Mesodermal cell (in vitro differentiated cells): ENCODE data around the gene CASZ1.
A peak's percentile ranks its signal among the peaks of the same experiment; 100 is the strongest.

Source experiments
- H3K27ac ChIP-seq: 2 replicates; pipeline ENCODE4 v1.7.0; 2013; ENCODE audit warnings: mild to moderate bottlenecking, low read depth, low read length, moderate library complexity; ENCODE audit not compliant: severe bottlenecking
- H3K36me3 ChIP-seq: 2 replicates; pipeline ENCODE4 v1.7.1; 2013; ENCODE audit warnings: mild to moderate bottlenecking, low read length, moderate library complexity; ENCODE audit not compliant: control insufficient read depth, insufficient read depth
- H3K4me1 ChIP-seq: one replicate; pipeline ENCODE4 v1.7.1; 2013; ENCODE audit warnings: mild to moderate bottlenecking, low read length; ENCODE audit not compliant: insufficient read depth, control insufficient read depth, poor library complexity, severe bottlenecking
- H3K4me3 ChIP-seq: 2 replicates; pipeline ENCODE4 v1.7.0; 2013; ENCODE audit warnings: low read length, control low read depth, mild to moderate bottlenecking; ENCODE audit not compliant: insufficient read depth, poor library complexity, severe bottlenecking; ENCODE audit errors: extremely low read depth
- H3K9me3 ChIP-seq: 2 replicates; pipeline ENCODE4 v1.7.1; 2013; ENCODE audit warnings: mild to moderate bottlenecking, low read length, moderate library complexity; ENCODE audit not compliant: control insufficient read depth
- WGBS, 2 experiments: methylation state at CpG; one replicate each; pipeline ENCODE4 v1.1.5; 2013; ENCODE audit warnings: missing lambda C conversion rate in 2 of 2; ENCODE audit not compliant: insufficient coverage in 2 of 2; 5-methylcytosine and 5-hydroxymethylcytosine counted together

Gene CASZ1

GRCh38 chr1:10771789-10772188 lies 24.7 kb downstream of the CASZ1 start:
- no peak overlapping the region for H3K4me3 ChIP-seq
- no peaks in the 10 kb centered on the region for H3K4me1 ChIP-seq
- H3K27ac ChIP-seq, result no peak overlapping the region
- 78 to 79% methylated on average over 6 to 7 of the region's 8 CpGs for WGBS, 2 experiments
- no peaks in the 10 kb centered on the region for H3K9me3 ChIP-seq
- H3K36me3 ChIP-seq, result no peaks in the 10 kb centered on the region

DNA sequence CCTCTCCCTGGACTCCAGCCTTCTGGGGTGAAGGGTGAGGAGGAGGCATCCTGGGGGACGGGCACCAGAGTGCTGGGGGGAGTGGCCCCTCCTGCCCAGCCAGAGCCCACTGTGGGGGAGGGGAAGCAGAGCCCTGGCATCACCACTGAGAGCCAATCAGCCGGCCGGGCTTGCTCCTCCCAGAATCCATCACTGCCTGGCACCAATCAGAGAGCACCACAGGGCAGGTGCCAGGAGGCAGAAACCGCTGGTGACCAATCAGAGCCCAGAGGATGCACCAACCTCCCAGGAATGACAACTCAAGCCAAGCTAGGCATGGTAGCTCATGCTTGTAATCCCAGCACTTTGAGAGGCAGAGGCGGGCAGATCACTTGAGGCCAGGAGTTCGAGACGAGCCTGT lies 27.9 kb downstream of the CASZ1 start:
- Histone ChIP-seq H3K9me3 (no peaks in the 10 kb centered on the region), H3K4me1 (no peaks in the 10 kb centered on the region), H3K36me3 (no peaks in the 10 kb centered on the region), H3K27ac (no peak overlapping the region), H3K4me3 (no peak overlapping the region)
- 87 to 94% methylated on average over 3 to 7 of the region's 7 CpGs for WGBS, 2 experiments

DNA sequence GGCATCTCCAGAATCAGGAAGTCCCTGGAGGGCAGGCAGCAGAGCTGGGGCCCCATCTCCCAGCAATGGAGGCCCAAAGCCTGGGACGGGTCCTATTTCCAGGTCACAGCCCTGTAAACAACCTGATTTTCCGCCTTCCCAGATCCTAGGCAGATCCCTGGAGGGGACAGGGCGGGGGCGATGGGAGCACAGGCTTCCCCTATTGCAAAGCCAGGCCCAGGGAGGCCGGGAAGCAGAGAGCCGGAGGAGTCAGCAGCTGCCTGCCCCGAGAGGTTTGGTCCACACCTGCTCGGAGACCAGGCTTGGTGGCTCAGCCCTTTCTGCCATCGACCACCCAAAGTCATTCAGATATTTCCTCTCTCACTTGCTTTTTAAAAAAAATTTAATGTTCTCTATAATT lies 29.2 kb downstream of the CASZ1 start:
- Histone ChIP-seq H3K36me3 (no peaks in the 10 kb centered on the region), H3K27ac (no peak overlapping the region), H3K9me3 (no peaks in the 10 kb centered on the region), H3K4me3 (no peak overlapping the region), H3K4me1 (no peaks in the 10 kb centered on the region)
- WGBS, 2 experiments, result 83 to 95% methylated on average over 7 to 8 of the region's 9 CpGs

- WGBS, 2 experiments, result 94 to 95% methylated on average over 10 to 14 of the region's 17 CpGs
- no peaks in the 10 kb centered on the region for H3K36me3 ChIP-seq
- H3K9me3 ChIP-seq, result no peaks in the 10 kb centered on the region
- H3K27ac ChIP-seq, result no peak overlapping the region
- no peak overlapping the region for H3K4me3 ChIP-seq
- H3K4me1 ChIP-seq, result no peaks in the 10 kb centered on the region
These were observed 30.5 kb downstream of the CASZ1 start for GRCh38 chr1:10765734-10766478.

- Histone ChIP-seq H3K4me1 (no peaks in the 10 kb centered on the region), H3K9me3 (no peaks in the 10 kb centered on the region), H3K4me3 (no peak overlapping the region), H3K36me3 (no peaks in the 10 kb centered on the region), H3K27ac (no peak overlapping the region)
- WGBS, 2 experiments, result 94 to 96% methylated on average over 13 of the region's 15 CpGs
These were observed 31.1 kb downstream of the CASZ1 start for GRCh38 chr1:10765304-10765703.

- Histone ChIP-seq H3K36me3 (no peaks in the 10 kb centered on the region), H3K27ac (no peak overlapping the region), H3K9me3 (no peaks in the 10 kb centered on the region), H3K4me1 (no peaks in the 10 kb centered on the region), H3K4me3 (no peak overlapping the region)
- 86 to 93% methylated on average over 5 to 6 of the region's 6 CpGs for WGBS, 2 experiments
These were observed 32.1 kb downstream of the CASZ1 start for GRCh38 chr1:10764296-10764798.

- Histone ChIP-seq H3K27ac (no peak overlapping the region), H3K36me3 (no peaks in the 10 kb centered on the region), H3K4me3 (no peak overlapping the region), H3K4me1 (no peaks in the 10 kb centered on the region), H3K9me3 (no peaks in the 10 kb centered on the region)
- WGBS, 2 experiments, result 94% methylated on average over 5 to 11 of the region's 12 CpGs
These were observed 33.6 kb downstream of the CASZ1 start for GRCh38 chr1:10762875-10763274.

DNA sequence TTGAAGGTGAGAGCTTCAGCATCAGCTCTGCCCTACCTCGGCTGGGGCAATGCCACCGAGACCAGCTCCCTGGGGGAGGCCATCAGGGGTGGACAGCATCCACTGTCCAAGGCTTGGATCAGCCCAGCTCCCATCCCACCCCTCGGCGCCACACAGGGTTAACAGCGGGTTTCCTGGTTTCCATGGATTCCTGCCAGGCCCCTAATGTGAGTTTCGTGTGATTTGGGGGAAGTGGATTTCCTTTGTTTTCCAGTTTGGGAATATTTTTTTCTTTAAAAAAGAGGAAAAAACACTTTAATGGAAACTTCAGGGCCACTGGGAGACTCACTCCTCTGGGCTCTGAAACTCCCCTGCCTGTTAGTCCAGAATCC lies 34.3 kb downstream of the CASZ1 start:
- 93% methylated on average over 4 of the region's 6 CpGs; no CpG with 5 or more reads in 1 of the 2 experiments for WGBS, 2 experiments
- no peaks in the 10 kb centered on the region for H3K36me3 ChIP-seq

GRCh38 chr1:10761503-10762152 lies 34.8 kb downstream of the CASZ1 start:
- WGBS, 2 experiments, result 90 to 93% methylated on average over 14 to 15 of the region's 23 CpGs
- Histone ChIP-seq H3K27ac (peak overlapping the region; percentile 5), H3K4me3 (no peak overlapping the region), H3K9me3 (no peaks in the 10 kb centered on the region), H3K4me1 (no peaks in the 10 kb centered on the region), H3K36me3 (no peaks in the 10 kb centered on the region)

More for the DNA sequence above, 34.3 kb downstream of the CASZ1 start:
- Histone ChIP-seq H3K27ac (no peak overlapping the region), H3K4me1 (no peaks in the 10 kb centered on the region), H3K9me3 (no peaks in the 10 kb centered on the region), H3K4me3 (no peak overlapping the region)

GRCh38 chr1:10760566-10761502 lies 35.6 kb downstream of the CASZ1 start:
- H3K9me3 ChIP-seq, result no peaks in the 10 kb centered on the region
- H3K27ac ChIP-seq, result no peak overlapping the region
- H3K36me3 ChIP-seq, result no peaks in the 10 kb centered on the region
- H3K4me3 ChIP-seq, result no peak overlapping the region
- no peaks in the 10 kb centered on the region for H3K4me1 ChIP-seq
- 92% methylated on average over 9 to 10 of the region's 17 CpGs for WGBS, 2 experiments
